ENCODE measurements around the gene MASTL. TPM values are rescaled to one million over a fixed set of nuclear protein-coding genes. Genes with fewer than 3 reads are reported as not detected.
A peak's percentile ranks its signal among the peaks of the same experiment; 100 is the strongest.

The MASTL gene
- total RNA-seq, 1 experiment from 2014 or later, result 44.4 TPM

DNA sequence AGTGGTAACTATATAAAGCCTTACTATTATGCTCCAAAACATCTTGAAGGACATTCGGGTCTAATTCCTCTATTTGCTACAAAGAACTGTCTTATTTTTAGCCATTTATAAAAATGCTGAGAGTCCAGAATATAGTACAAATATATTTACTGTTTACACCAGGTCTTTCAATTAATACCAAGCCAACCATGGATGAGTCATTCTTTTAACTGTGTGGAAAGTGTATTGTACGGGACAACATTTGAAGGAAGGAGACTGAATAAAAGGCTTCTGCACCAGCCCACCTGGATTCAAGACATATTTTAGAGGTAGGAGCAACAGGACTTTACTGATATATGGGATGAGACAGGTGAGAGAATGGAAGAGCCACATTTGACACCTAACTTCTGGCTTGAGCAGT lies 35.4 kb downstream of the MASTL start:
- POLR2A ChIA-PET (ENCODE audit: low non-redundant PET), result no interaction called here
- CTCF ChIA-PET, result no interaction called here
- BruUV-seq (replicated peaks), result no TSS peak

DNA sequence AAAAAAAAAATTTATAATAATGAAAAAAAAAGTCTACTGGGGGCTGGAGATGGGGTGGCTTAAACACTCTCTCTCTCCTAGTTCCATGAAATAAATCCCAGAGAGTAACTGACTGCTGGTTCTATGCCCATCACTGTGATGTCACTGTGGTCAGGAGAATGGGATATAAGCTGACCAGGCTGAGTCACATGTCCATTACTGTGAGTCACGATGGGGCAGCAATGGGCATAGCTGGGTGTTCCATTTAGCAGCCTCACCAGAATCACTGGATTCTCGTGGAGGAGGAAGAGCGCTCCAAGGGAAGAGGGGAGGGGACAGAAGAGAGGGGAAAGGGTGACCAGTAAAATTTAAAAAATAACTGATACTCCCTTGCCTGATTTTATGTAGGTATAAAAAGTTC lies 37.1 kb downstream of the MASTL start:
- POLR2A ChIA-PET (ENCODE audit: low non-redundant PET), result no interaction called here
- no peak for DNase-seq (ENCODE audit: low spot score)
- no peak for TF ChIP-seq EZH2 (IDR thresholded peaks at IDR 0.05; ENCODE audit: borderline replicate concordance, low read depth, low read length, poor library complexity, severe bottlenecking)
- TF ChIP-seq CTCF (conservative IDR thresholded peaks at IDR 0.05; ENCODE audit: low read depth, low read length), result no peak
- H3K4me3 ChIP-seq (ENCODE audit: low read depth, low read length, poor library complexity, severe bottlenecking), result no peak overlapping the region
- intact Hi-C loops (cut with micrococcal nuclease; ENCODE audit: unreplicated experiment), result no loop called here
- CTCF ChIA-PET, result no interaction called here
- H3K27ac ChIP-seq (ENCODE audit: low read depth, low read length, poor library complexity, severe bottlenecking), result no peak overlapping the region
- no TSS peak for BruUV-seq (replicated peaks)
- no peaks in the 10 kb centered on the region for H3K27me3 ChIP-seq (replicated peaks; ENCODE audit: insufficient read depth, low read depth, low read length, poor library complexity)
- no peaks in the 10 kb centered on the region for H3K9me3 ChIP-seq (ENCODE audit: low read depth, low read length, poor library complexity, severe bottlenecking)
- H3K4me1 ChIP-seq (ENCODE audit: insufficient read depth, low read length, poor library complexity, severe bottlenecking), result peaks cover under 1% of the 10 kb centered on the region
- peaks cover under 1% of the 10 kb centered on the region for H3K36me3 ChIP-seq (ENCODE audit: insufficient read depth, low read length, poor library complexity, severe bottlenecking)

More for the DNA sequence above, 35.4 kb downstream of the MASTL start:
- H3K27ac ChIP-seq (ENCODE audit: low read depth, low read length, poor library complexity, severe bottlenecking), result no peak overlapping the region
- H3K9me3 ChIP-seq (ENCODE audit: low read depth, low read length, poor library complexity, severe bottlenecking), result no peaks in the 10 kb centered on the region
- peaks cover 15% of the 10 kb centered on the region for H3K36me3 ChIP-seq (ENCODE audit: insufficient read depth, low read length, poor library complexity, severe bottlenecking)
- H3K4me3 ChIP-seq (ENCODE audit: low read depth, low read length, poor library complexity, severe bottlenecking), result no peak overlapping the region
- H3K4me1 ChIP-seq (ENCODE audit: insufficient read depth, low read length, poor library complexity, severe bottlenecking), result no peaks in the 10 kb centered on the region
- no peak for DNase-seq (ENCODE audit: low spot score)
- intact Hi-C loops (cut with micrococcal nuclease; ENCODE audit: unreplicated experiment), result no loop called here
- no peaks in the 10 kb centered on the region for H3K27me3 ChIP-seq (replicated peaks; ENCODE audit: insufficient read depth, low read depth, low read length, poor library complexity)
- TF ChIP-seq CTCF (conservative IDR thresholded peaks at IDR 0.05; ENCODE audit: low read depth, low read length) (no peak), EZH2 (IDR thresholded peaks at IDR 0.05; ENCODE audit: borderline replicate concordance, low read depth, low read length, poor library complexity, severe bottlenecking) (no peak)

GRCh38 chr10:27197980-27198620 lies 42.9 kb downstream of the MASTL start:
- BruUV-seq (replicated peaks), result no TSS peak
- intact Hi-C loops (cut with micrococcal nuclease; ENCODE audit: unreplicated experiment), result no loop called here
- peaks cover 11% of the 10 kb centered on the region for H3K36me3 ChIP-seq (ENCODE audit: insufficient read depth, low read length, poor library complexity, severe bottlenecking)
- H3K27me3 ChIP-seq (replicated peaks; ENCODE audit: insufficient read depth, low read depth, low read length, poor library complexity), result no peaks in the 10 kb centered on the region
- H3K27ac ChIP-seq (ENCODE audit: low read depth, low read length, poor library complexity, severe bottlenecking), result peak overlapping the region; percentile 67
- H3K4me3 ChIP-seq (ENCODE audit: low read depth, low read length, poor library complexity, severe bottlenecking), result no peak overlapping the region
- TF ChIP-seq CTCF (conservative IDR thresholded peaks at IDR 0.05; ENCODE audit: low read depth, low read length), result no peak
- no peak for TF ChIP-seq EZH2 (IDR thresholded peaks at IDR 0.05; ENCODE audit: borderline replicate concordance, low read depth, low read length, poor library complexity, severe bottlenecking)
- ChIA-PET POLR2A (ENCODE audit: low non-redundant PET) (no interaction called here), CTCF (no interaction called here)
- H3K9me3 ChIP-seq (ENCODE audit: low read depth, low read length, poor library complexity, severe bottlenecking), result no peaks in the 10 kb centered on the region
- H3K4me1 ChIP-seq (ENCODE audit: insufficient read depth, low read length, poor library complexity, severe bottlenecking), result peaks cover 17% of the 10 kb centered on the region
- DNase-seq (ENCODE audit: low spot score), result peak; percentile 66
